ENCODE data around the gene HS3ST2. TPM values are rescaled to one million over a fixed set of nuclear protein-coding genes. Genes with fewer than 3 reads are reported as not detected.

HS3ST2 gene
- polyA plus RNA-seq, 1 of the 3 experiments (the other 2 are of a cell fraction): not detected

GRCh38 chr16:22815863-22816262, 1.9 kb downstream of the HS3ST2 start:
- H3K9ac ChIP-seq: no peak overlapping the region
- H3K9me3 ChIP-seq: no peaks in the 10 kb centered on the region
- no peak overlapping the region for H3K27ac ChIP-seq (ENCODE audit: low read depth in 2 of 2, low read length in 1 of 2)
- CTCF ChIA-PET: interaction anchor here (1.1 to 2.1 kb wide), 3 partner anchors 44 to 161 kb away, joined by 3 to 5 read pairs (median 3); no protein-coding TSS in a partner anchor
- peaks cover 10% of the 10 kb centered on the region; the same call in 1 of the 2 replicates for H3K27me3 ChIP-seq (ENCODE audit: insufficient read depth)
- H3F3A ChIP-seq (replicated peaks; ENCODE audit: insufficient read depth): no peaks in the 10 kb centered on the region
- WGBS (ENCODE audit: low lambda C conversion rate): 64% methylated on average over 5 of the region's 5 CpGs
- no peak overlapping the region for H3K4me3 ChIP-seq (ENCODE audit: low read depth in 2 of 2, low read length in 1 of 2)
- H3K36me3 ChIP-seq (replicated peaks in 1 of 2; ENCODE audit: control insufficient read depth in 1 of 2, insufficient read depth in 2 of 2, low read length in 1 of 2): no peaks in the 10 kb centered on the region
- no peaks in the 10 kb centered on the region for H4K20me1 ChIP-seq (ENCODE audit: insufficient read depth)
- H3K9me2 ChIP-seq: no peaks in the 10 kb centered on the region
- H2AFZ ChIP-seq (ENCODE audit: low read depth): no peak overlapping the region
- peaks cover 0 to 6% of the 10 kb centered on the region in 2 experiments; a peak in 1 of 4 replicates for H3K4me1 ChIP-seq (ENCODE audit: control insufficient read depth in 1 of 2, insufficient read depth in 2 of 2, low read depth in 1 of 2, low read length in 1 of 2)
- no peak overlapping the region for H3K4me2 ChIP-seq
- POLR2A ChIA-PET: no interaction called here
- no peaks in the 10 kb centered on the region for H3K79me2 ChIP-seq (ENCODE audit: insufficient read depth)
- TF ChIP-seq TEAD4 (IDR thresholded peaks at IDR 0.05; ENCODE audit: borderline replicate concordance, insufficient read depth) (no peak), SMC3 (IDR thresholded peaks at IDR 0.05; ENCODE audit: low read depth, low read length) (no peak), EP300 (IDR thresholded peaks at IDR 0.05; ENCODE audit: borderline replicate concordance in 1 of 2, low read depth in 1 of 2, low read length in 1 of 2) (no peak), ELF1 (IDR thresholded peaks at IDR 0.05) (no peak), REST (IDR thresholded peaks at IDR 0.05; ENCODE audit: low read depth, low read length) (no peak), FOSL2 (IDR thresholded peaks at IDR 0.05; ENCODE audit: borderline replicate concordance, low read depth) (no peak), RCOR1 (IDR thresholded peaks at IDR 0.05; ENCODE audit: low read length) (no peak), JUND (IDR thresholded peaks at IDR 0.05) (no peak), RFX5 (IDR thresholded peaks at IDR 0.05; ENCODE audit: low read length) (no peak)
- TF ChIP-seq, protein P1, sequence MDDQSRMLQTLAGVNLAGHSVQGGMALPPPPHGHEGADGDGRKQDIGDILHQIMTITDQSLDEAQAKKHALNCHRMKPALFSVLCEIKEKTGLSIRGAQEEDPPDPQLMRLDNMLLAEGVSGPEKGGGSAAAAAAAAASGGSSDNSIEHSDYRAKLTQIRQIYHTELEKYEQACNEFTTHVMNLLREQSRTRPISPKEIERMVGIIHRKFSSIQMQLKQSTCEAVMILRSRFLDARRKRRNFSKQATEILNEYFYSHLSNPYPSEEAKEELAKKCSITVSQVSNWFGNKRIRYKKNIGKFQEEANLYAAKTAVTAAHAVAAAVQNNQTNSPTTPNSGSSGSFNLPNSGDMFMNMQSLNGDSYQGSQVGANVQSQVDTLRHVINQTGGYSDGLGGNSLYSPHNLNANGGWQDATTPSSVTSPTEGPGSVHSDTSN (IDR thresholded peaks at IDR 0.05): no peak
- TF ChIP-seq, protein P2, sequence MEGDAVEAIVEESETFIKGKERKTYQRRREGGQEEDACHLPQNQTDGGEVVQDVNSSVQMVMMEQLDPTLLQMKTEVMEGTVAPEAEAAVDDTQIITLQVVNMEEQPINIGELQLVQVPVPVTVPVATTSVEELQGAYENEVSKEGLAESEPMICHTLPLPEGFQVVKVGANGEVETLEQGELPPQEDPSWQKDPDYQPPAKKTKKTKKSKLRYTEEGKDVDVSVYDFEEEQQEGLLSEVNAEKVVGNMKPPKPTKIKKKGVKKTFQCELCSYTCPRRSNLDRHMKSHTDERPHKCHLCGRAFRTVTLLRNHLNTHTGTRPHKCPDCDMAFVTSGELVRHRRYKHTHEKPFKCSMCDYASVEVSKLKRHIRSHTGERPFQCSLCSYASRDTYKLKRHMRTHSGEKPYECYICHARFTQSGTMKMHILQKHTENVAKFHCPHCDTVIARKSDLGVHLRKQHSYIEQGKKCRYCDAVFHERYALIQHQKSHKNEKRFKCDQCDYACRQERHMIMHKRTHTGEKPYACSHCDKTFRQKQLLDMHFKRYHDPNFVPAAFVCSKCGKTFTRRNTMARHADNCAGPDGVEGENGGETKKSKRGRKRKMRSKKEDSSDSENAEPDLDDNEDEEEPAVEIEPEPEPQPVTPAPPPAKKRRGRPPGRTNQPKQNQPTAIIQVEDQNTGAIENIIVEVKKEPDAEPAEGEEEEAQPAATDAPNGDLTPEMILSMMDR (IDR thresholded peaks at IDR 0.05): no peak
- TF ChIP-seq, protein P3, sequence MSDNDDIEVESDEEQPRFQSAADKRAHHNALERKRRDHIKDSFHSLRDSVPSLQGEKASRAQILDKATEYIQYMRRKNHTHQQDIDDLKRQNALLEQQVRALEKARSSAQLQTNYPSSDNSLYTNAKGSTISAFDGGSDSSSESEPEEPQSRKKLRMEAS (IDR thresholded peaks at IDR 0.05; ENCODE audit: low read depth): no peak
- no peak for DNase-seq
